Stomach smooth muscle (tissue), 2 donors: ENCODE data around the gene CMTM4.
"Not testable (repeated sequence)": the region's sequence is repeated elsewhere in the genome, so short reads cannot be mapped to it uniquely, and the experiment has no call there.

Experiments used
- H3K27ac ChIP-seq: one replicate; pipeline ENCODE4 v1.7.0; 2013; ENCODE audit warnings: mild to moderate bottlenecking, low read length, inconsistent platforms
- H3K27me3 ChIP-seq, 2 donors: one replicate each; pipeline ENCODE4 v1.7.0; 2013; ENCODE audit warnings: low read length in 2 of 2; ENCODE audit not compliant: insufficient read depth in 2 of 2, control insufficient read depth in 1 of 2
- H3K36me3 ChIP-seq, 2 donors: one replicate each; pipeline ENCODE4 v1.7.0; 2013; ENCODE audit warnings: low read length in 2 of 2; ENCODE audit not compliant: control insufficient read depth in 2 of 2, insufficient read depth in 2 of 2
- H3K4me1 ChIP-seq: one replicate; pipeline ENCODE4 v1.7.0; 2013; ENCODE audit warnings: low read length; ENCODE audit not compliant: control insufficient read depth, insufficient read depth
- H3K4me3 ChIP-seq, 2 donors: one replicate each; pipeline ENCODE4 v1.7.0; 2013; ENCODE audit warnings: low read length in 2 of 2
- H3K9ac ChIP-seq, 2 donors: one replicate each; pipeline ENCODE4 v1.7.0; 2013; ENCODE audit warnings: low read length in 2 of 2, mild to moderate bottlenecking in 1 of 2
- H3K9me3 ChIP-seq, 2 donors: one replicate each; pipeline ENCODE4 v1.7.0; 2013; ENCODE audit warnings: low read length in 2 of 2; ENCODE audit not compliant: control insufficient read depth in 2 of 2
- donor health status: healthy.
- donor health status: Pancreatic carcinoma.

CMTM4 gene

DNA sequence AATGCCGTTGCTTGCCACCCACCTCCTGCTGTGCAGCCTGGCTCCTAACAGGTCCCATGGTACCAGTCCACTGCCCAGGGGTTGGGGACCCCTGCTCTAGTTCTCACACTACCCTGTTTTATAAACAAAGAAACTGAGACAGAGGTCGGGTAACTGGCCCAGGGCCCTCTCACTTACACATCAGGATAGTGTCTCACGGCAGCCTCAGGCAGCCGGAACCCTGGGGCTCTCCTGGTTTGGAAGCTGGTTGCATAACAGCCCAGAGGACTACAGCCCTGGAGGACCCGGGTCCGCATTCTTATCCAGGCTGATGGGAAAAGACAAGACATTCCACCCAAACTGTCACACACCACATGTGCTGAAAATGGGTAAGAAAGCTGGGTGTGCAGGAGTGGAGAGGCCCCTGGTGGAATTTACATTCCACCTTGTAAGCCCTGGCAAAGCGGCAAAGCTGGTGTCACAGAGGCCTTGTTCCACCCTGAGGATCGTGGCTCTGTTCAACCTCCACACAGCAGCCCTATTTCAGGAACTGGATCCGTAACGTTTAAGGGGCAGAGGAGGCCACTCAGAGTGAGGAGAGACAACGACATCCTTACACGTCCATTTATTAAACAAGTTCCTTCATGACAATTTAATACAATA is 82.3 kb downstream of the CMTM4 start:
- Histone ChIP-seq H3K27me3 (no peaks in the 10 kb centered on the region), H3K27ac (no peak overlapping the region), H3K36me3 (peaks cover 0 to 14% of the 10 kb centered on the region in 2 donors), H3K4me3 (no peak overlapping the region), H3K9ac (no peak overlapping the region), H3K9me3 (no peaks in the 10 kb centered on the region), H3K4me1 (peaks cover 5% of the 10 kb centered on the region)

DNA sequence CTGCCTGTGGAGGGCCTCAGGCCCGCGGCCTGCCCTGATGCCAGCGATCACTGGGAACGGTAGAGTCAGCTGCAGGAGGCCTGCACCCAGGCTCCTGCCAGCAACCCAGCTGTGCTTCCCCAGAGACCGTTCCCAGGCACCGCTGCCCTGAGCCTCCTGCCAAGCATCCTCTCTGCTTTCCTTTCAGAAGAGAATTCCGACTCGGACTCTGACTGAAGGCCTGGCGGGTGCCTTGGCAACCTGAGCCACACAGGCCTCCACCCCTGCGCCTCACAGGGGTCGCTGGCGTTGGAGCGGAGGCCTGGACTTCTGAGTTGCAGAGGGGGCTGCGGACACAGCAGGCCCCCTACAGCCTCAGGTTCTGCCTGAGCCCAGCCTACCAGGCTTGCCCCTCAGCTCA is 84.1 kb downstream of the CMTM4 start:
- Histone ChIP-seq H3K27me3 (no peaks in the 10 kb centered on the region), H3K9ac (no peak overlapping the region), H3K4me1 (peaks cover 9% of the 10 kb centered on the region), H3K27ac (no peak overlapping the region), H3K36me3 (peaks cover 0 to 14% of the 10 kb centered on the region in 2 donors), H3K9me3 (no peaks in the 10 kb centered on the region), H3K4me3 (no peak overlapping the region)

- not testable (repeated sequence) for H3K4me3 ChIP-seq, H3K9me3 ChIP-seq, H3K27ac ChIP-seq, H3K9ac ChIP-seq, H3K4me1 ChIP-seq, H3K27me3 ChIP-seq
- peaks cover 0 to 14% of the 10 kb centered on the region in 2 donors for H3K36me3 ChIP-seq
These were observed 84.6 kb downstream of the CMTM4 start for GRCh38 chr16:66611911-66612310.

GRCh38 chr16:66610111-66610820 is 86.3 kb downstream of the CMTM4 start:
- no peak overlapping the region for H3K9ac ChIP-seq
- H3K36me3 ChIP-seq: peaks cover 0 to 14% of the 10 kb centered on the region in 2 donors
- no peak overlapping the region for H3K27ac ChIP-seq
- peaks cover 17% of the 10 kb centered on the region for H3K4me1 ChIP-seq
- H3K27me3 ChIP-seq: no peaks in the 10 kb centered on the region
- no peak overlapping the region for H3K4me3 ChIP-seq
- no peaks in the 10 kb centered on the region for H3K9me3 ChIP-seq

GRCh38 chr16:66609139-66609510 is 87.4 kb downstream of the CMTM4 start:
- Histone ChIP-seq H3K36me3 (peaks cover 0 to 13% of the 10 kb centered on the region in 2 donors), H3K4me1 (peaks cover 19% of the 10 kb centered on the region), H3K9me3 (no peaks in the 10 kb centered on the region), H3K4me3 (no peak overlapping the region), H3K27me3 (no peaks in the 10 kb centered on the region), H3K9ac (peak overlapping the region in 1 of 2 donors; percentile 29), H3K27ac (peak overlapping the region; percentile 41)

DNA sequence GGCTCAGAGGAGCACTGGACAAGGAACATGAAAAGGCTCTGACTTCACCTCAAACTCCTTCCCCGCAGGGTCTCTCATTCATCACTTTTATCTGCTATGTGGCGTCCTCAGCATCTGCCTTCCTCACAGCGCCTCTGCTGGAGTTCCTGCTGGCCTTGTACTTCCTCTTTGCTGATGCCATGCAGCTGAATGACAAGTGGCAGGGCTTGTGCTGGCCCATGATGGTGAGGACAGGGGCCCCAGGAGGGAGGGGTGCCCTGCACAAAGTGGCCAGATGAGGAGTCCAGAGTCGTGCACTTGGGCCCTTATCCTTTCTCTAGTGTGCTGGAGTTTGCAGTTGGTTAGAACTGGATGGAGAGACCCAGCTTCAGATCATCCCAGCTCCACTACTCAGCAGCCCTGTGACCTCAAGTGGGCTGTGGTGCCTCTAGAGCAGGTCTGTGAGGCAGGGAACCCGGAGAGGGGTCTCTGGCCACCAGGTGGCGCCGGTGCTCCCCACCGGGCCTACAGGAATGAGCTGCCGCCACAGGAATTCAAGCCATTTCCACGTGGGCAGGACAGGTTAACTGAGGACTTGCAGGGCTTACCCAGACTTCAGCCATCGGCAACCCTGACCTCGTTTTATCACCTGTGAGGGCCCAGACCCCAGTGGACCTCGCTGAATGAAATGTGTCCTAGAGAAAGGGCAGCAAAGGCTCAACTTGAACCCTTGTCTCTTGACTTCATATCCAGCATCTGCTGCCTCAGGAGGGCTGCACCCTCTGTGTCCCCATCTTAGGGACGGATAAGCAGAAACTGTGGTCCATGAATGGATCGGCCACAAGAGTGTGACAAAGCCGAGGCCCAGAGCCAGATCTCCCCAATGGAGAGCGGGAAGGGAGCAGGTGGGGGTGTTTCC is 88.1 kb downstream of the CMTM4 start:
- H3K4me3 ChIP-seq: no peak overlapping the region

DNA sequence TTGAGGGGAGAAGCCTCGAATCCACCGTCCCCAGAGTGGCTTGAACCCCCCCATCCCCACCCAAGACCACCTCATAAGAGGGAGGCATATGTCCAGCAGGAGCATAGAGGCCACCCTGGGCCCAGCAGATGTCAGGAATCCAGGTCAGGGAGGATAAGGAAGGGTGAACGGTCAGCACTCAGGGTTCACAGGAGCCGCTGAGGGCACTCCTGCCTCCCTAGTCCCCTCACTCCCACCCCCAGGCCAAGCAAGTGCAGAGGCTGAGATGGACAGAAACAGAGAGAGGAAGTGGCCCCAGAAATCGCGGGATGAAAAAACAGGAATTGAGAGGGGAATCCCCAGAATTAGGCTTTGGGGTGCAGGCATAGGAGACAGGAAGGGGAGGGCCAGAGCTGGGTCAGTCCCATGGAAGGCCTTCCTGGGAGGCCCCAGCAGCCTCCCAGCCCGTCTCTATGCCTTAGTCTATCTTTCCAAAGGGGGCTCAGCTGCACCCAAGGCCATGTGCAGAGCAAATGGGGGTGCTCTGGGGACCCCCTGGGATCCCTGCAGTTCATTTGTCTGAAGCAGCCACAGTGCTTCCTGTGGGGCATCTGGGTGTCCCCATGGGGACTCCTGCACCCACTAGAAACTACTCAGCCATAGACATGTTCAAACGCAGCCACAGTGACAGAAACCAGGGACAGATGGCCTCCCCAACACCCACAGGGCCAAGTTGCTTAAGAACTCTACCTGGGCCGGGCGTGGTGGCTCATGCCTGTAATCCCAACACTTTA is 90.4 kb downstream of the CMTM4 start:
- Histone ChIP-seq H3K27me3 (peaks cover 13 to 15% of the 10 kb centered on the region in 2 donors), H3K4me1 (peaks cover 22% of the 10 kb centered on the region), H3K27ac (peak overlapping the region; percentile 37), H3K9me3 (no peaks in the 10 kb centered on the region), H3K4me3 (peak overlapping the region in 1 of 2 donors; percentile 74), H3K36me3 (peaks cover 0 to 7% of the 10 kb centered on the region in 2 donors), H3K9ac (peak overlapping the region in 1 of 2 donors; percentile 44)

More for the DNA sequence above, 88.1 kb downstream of the CMTM4 start:
- peak overlapping the region in 1 of 2 donors; percentile 29 for H3K9ac ChIP-seq
- no peaks in the 10 kb centered on the region for H3K9me3 ChIP-seq
- H3K4me1 ChIP-seq: peaks cover 22% of the 10 kb centered on the region
- H3K27ac ChIP-seq: peak overlapping the region; percentile 41
- H3K36me3 ChIP-seq: peaks cover 0 to 12% of the 10 kb centered on the region in 2 donors
- H3K27me3 ChIP-seq: peaks cover 4 to 5% of the 10 kb centered on the region in 2 donors

DNA sequence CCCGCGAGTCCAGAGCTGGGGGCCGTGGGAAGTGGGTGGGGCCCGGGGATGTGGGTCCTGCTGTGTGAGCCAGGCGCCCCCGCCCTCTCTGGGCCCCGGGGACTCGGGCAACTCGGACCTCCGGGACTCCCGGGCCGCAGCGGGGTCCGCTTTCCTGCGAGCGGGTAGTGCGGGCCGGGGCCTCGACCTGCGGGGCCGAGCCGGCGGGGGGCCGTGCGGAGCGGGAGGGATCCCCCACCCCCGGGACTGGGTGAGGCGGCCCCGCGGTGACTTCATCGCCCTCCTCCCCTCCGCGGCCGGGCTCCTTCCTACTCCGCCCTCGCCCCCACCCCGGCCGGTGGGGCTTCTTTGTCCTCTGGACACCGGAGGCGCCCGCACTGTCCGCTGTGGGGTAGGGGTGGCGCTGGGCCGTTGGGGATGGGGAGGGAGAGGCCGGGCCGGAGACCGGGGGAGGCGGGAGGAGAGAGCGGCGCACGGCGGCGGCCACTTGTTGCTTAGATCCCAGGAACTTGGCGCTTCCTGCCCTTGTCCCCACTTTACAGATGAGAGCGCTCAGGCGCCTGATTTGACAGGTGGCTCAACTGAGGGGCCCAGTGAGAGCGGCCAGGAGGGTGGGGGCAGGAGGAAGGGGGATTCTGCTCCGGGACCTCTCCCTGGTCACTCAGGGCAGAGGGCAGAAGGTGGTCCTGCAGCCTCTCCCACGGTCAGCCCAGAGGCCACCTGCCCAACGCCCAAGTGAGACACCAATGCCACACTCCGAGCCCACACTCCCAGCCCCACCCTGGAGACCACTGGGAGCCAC is 91.2 kb downstream of the CMTM4 start:
- Histone ChIP-seq H3K27ac (peak overlapping the region; percentile 37), H3K36me3 (peaks cover 0 to 5% of the 10 kb centered on the region in 2 donors), H3K4me3 (peak overlapping the region; percentile 12 to 74), H3K27me3 (peaks cover 13 to 16% of the 10 kb centered on the region in 2 donors), H3K9me3 (no peaks in the 10 kb centered on the region), H3K4me1 (peaks cover 22% of the 10 kb centered on the region), H3K9ac (peak overlapping the region in 1 of 2 donors; percentile 58)

DNA sequence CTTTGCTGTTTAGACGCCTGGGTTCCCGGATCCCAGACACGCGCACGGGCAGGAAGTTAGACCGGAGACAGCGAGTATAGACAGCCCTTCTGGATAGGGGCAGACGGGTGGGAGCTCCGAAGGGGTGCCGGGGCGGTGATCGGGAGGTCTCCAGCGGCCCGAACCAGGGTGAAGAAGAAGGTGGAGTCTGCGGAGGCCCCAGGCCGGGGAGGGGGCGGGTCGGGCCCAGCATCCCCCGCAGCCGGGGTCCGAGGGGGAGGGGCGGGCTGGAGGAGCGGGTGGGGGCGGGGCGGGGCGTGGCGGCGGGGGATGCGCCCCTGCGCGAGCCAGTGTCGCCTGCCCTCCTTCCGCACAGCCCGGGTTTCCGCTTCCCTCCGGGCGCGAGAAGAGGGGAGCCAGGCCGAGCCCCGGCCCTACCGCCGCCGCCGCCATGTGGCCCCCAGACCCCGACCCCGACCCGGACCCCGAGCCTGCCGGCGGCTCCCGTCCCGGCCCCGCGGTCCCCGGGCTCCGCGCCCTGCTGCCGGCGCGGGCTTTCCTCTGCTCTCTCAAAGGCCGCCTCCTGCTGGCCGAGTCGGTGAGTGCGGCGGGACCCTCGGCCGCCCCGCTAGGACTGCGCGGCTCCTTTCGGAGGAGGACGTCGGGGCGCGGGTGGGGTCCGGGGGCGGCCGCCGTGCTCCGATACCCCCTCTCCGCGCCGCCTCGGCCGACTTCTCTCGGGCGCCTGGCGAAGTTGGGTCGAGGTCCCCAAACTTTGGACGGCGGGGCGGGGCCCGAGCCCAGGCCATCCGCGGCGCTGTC is 92.0 kb downstream of the CMTM4 start, which contains the start of gene CMTM3:
Gene CMTM3 (plus strand): TSS at position 329 of the 801 bp plus-strand sequence. CDS start 102 bp downstream, at position 431.
- peak within 1 kb of the TSS; percentile 63 to 74 for H3K4me3 ChIP-seq
- H3K4me1 ChIP-seq: peaks cover 22% of the 10 kb centered on the region
- peaks cover 13 to 18% of the 10 kb centered on the region in 2 donors for H3K27me3 ChIP-seq
- H3K9me3 ChIP-seq: no peaks in the 10 kb centered on the region
- H3K9ac ChIP-seq: peak within 1 kb of the TSS in 1 of 2 donors; percentile 58
- H3K36me3 ChIP-seq: peaks cover 0 to under 1% of the 10 kb centered on the region in 2 donors
- H3K27ac ChIP-seq: peak within 1 kb of the TSS; percentile 37
